GM18870 (cell line): ENCODE measurements around the gene TPM1.
"Not testable (repeated sequence)": the region's sequence is repeated elsewhere in the genome, so short reads cannot be mapped to it uniquely, and the experiment has no call there.

ENCODE experiments used
- ATAC-seq: cut with Tn5 transposase; IDR thresholded peaks from one replicate; pipeline ENCODE4 v1.9.1; 2021; ENCODE audit warnings: moderate library complexity; ENCODE audit not compliant: unreplicated experiment

TPM1 gene

GRCh38 chr15:63041974-63042876 is at the start of gene TPM1:
TPM1 (plus strand) TSS chr15:63042747; CDS start chr15:63042830, 83 bp downstream.
- ATAC-seq = no peak

DNA sequence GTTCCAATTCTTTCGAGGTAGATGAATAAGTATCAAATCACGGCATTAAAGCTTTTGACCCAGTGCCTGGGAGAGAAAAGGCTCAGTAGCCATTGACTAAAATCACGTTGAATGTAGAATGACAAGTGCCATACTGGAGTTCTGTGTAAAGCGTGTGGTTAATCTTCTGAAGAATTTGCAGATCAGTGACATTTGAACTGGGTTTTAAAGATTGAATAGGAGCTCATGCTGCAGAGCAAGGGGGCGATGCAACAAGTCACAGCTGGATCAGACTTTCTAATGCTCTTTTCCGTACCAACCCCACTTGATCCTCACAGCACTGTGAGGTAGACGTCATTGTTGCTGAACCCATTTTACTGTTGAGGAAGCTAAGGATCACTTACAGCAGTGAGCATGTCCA is 49.5 kb upstream of the TPM1 start:
- no peak for ATAC-seq

DNA sequence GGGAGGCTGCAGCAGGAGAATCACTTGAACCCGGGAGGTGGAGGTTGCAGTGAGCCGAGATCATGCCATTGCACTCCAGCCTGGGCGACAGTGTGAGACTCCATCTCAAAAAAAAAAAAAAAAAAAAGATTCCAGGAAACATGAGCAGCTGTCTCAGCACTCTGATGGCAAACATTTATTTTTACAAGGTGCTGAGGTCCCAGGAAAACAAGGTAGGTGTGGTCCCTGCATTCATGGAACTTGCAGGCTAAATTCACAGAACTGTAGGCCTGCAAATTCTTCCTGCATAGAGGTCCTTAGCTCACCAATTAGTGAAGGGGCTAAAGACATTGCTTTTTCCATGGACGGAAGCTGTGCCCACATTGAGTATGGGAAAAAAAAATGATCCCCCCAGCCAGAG is 48.9 kb upstream of the TPM1 start:
- ATAC-seq = not testable (repeated sequence)

DNA sequence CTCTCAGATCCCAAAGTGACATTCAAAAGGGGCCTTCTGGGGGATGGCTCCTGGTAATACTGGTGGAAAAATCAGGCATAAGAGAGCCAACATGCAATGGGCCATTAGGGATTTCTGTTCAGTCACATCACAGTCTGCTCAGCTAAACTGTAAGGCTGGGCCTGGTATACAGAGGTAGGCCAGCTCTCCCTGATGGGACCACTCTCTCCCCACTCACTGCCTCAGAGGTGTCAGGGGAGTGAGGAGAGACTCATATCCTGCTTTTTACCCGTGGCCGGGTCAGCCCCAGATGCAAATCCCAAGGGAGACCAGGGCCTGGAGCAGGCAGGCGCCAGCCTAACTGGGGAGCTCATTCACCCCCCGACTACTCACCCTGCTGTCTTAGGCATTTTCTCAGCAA is 48.1 kb upstream of the TPM1 start:
- ATAC-seq = no peak

GRCh38 chr15:62994975-62995681 is 47.4 kb upstream of the TPM1 start:
- no peak for ATAC-seq

GRCh38 chr15:62997441-62997840 is 45.1 kb upstream of the TPM1 start:
- ATAC-seq = no peak

DNA sequence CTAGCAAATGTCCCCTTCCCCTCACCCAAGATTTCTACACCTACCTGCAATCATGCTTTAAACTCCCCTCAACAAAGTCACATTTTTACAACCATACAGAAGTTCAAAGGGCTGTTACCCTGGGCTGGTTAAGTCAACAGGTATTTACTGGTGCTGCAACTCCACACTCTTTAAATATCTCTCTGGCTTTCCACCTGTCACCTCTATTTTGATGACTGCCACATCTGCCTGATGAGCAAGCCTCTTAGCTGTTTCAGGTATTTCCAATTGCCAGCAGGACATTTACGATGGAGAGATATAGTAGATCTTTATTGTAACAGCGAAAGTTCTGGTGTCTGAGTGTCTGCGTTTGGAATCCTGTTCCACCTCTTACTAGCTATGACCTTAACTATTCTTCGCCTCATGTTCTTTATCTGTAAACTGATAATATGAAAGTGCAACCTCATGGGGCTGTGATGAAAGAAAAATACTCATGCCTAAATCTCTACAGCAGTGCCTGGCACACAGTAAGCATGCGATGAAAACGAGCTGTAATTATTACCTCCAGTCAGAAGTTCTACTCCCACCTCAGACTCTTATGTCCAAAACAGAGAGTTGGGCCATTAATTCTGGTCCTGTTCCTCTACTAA is 44.2 kb upstream of the TPM1 start:
- ATAC-seq = no peak

DNA sequence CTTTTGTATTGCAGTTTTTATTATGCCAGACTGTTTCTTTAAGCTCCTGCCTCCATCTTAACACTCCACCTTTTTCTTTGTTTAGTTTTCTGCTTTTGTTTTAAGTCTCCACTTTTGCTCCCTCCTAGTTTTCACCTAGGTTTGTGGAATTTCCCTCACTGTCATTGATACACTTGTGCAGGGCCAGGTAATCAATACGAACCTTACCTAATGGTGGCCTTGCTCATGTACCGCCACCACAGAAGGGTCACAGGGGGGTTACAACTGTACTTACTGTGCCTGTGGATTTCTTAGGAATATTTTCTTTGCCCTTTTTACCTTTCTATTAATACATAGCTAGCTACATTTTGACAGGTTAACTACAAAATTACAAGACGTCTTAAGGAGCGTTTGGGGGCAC is 43.4 kb upstream of the TPM1 start:
- ATAC-seq = no peak

- no peak for ATAC-seq
Observed at GRCh38 chr15:62999923-63000561, 42.5 kb upstream of the TPM1 start.

DNA sequence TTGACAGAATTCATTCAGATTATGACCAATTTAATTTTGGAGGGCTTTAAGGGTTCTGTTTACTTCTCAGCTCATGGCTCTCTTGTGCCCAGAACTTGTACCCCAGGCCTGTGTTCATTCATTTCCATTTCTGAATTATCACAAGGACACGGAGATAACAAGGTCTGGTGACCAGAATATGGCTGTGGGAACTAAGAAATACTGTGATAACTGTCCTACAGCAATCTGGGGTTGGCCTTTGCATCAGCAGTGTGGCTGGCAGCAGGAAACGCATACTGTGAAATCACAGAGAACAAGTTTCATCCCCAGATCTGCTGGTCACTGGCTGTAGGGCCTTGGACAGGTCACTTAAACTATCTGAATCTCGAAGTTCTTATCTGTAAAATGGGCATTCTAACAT is 41.8 kb upstream of the TPM1 start:
- ATAC-seq = no peak

DNA sequence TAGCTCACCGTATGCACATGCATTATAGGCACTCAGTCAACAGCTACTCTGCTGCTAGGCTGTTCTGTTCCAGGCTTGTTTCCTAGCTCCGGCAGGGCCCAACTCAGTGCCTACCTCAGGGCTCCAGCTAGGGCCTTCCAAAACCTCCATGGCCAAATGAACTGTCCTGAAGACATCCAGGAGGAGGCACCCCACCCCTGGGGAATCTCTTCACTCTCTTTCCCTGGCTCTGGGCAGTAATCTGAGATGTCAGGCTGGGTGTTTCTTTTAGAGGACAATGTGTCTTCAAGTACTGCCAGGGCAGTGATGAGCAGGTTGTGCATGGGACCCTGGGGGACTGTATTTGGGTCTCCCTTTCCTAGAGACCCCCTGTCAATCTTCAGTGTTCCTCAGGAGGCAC is 38.3 kb upstream of the TPM1 start:
- no peak for ATAC-seq

- ATAC-seq = no peak
Observed at GRCh38 chr15:63006032-63006878, 36.3 kb upstream of the TPM1 start.

- no peak for ATAC-seq
Observed at GRCh38 chr15:63008333-63009049, 34.1 kb upstream of the TPM1 start.

DNA sequence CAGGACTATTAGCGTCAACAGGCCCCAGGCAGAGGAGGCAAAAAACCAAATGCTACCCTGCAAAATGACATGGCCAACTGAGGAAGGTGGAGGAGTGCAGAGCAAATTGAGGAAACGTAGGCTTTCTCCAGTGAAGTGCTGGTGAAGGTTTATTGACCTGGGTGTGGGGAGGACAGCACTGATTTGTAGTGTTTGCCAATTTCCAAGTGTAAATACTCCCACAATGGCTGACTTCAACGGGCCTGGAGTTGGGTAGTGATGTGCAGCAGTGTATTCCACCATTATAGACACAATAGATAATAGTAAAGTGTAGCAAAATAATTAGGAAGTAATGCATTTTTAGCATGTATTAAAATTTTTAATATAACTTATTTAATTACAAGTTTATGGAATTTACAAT is 32.2 kb upstream of the TPM1 start:
- ATAC-seq = no peak

DNA sequence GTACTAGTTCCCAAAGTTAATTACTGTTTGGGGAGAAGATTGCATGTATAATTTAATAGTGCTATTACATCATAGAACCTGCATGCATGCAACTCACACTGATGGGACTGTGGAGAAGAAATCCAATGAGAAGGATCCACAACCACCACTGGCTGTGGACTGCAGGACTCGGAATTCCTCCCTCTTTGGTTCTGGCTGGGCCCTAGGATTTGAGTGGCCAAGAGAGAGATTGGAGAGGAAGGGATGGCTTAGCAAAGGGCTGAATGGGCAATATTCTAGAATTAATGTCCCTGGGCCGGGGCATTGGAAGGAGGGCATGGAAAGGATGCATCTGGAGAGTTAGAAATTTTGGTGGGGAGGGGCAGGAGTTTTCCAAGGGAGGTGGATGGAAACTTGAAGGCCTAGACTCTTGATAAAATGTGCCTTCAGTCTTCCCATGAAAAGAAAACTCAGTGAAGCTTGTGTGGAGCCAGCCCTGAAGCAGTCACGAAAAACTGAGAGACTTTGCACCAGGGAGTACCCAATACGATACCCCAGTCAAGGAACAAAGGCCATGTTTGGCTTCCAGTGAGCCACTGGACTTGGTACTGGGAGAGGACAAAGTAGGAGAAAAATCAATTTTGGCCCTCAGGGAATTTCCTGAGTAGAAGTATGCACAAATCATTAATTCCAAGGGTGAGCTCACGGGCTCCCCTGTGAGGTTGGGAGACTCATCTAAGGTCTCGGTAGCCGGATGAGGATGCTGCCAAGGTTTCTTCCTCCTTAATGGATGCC is 31.4 kb upstream of the TPM1 start:
- ATAC-seq = no peak

DNA sequence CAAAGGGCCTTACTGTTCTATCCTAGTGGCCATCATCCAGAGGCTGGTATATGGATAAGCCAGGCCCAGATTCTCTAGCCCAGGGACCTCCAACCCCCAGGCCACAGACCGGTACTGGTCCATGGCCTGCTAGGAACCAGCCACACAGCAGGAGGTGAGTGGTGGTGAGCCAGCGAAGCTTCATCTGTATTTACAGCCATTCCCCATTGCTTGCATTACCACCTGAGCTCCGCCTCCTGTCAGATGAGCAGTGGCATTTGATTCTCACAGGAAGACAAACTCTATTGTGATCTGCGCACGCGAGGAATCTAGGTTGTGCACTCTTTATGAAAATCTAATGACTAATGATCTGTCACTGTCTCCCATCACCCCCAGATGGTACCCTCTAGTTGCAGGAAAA is 30.1 kb upstream of the TPM1 start:
- no peak for ATAC-seq

- no peak for ATAC-seq
Observed at GRCh38 chr15:63013052-63013808, 29.3 kb upstream of the TPM1 start.

DNA sequence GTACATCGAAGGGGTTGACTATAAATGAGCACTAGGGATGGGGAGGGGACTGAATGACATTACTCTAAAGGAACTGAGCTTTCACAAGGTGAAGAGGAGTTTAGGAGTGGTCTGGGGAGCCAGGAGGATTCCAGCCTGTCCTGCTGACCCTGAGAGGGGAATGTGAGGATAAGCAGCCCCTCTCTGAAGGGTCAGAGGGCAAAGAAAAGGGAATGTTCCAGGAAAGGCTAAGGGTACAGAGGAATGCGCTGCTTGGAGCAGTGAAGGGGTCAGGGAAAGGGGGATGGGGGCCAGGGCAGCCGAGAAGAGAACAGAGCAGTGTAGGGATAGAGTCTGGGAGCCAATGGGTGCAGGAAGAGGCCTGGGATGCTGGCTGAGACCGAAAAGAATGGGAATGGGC is 28.0 kb upstream of the TPM1 start:
- ATAC-seq = no peak
